Measurements from ENCODE around the gene MARCHF3.
"Not testable (repeated sequence)": the region's sequence is repeated elsewhere in the genome, so short reads cannot be mapped to it uniquely, and the experiment has no call there.

Gene MARCHF3

DNA sequence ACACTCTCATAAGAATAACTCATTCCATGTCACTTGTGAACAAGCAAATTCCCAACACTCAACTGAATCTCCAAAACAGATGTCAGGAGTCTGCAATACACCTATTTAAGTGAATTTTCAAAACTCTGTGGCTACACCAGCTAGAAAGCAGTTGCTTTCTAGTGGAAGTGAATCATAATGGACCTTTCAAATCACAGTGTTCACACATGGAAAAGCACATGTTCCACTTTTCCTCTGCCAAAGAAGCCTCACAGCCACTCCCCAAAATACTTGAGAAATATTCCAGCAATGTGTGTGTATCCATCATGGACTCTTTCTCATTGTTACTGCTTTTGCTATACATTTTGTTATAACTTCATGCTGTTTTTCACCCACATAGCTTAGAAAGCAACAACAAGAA lies 17.4 kb downstream of the MARCHF3 start:
- no peak for DNase-seq (ENCODE audit: low read depth, low spot score)

DNA sequence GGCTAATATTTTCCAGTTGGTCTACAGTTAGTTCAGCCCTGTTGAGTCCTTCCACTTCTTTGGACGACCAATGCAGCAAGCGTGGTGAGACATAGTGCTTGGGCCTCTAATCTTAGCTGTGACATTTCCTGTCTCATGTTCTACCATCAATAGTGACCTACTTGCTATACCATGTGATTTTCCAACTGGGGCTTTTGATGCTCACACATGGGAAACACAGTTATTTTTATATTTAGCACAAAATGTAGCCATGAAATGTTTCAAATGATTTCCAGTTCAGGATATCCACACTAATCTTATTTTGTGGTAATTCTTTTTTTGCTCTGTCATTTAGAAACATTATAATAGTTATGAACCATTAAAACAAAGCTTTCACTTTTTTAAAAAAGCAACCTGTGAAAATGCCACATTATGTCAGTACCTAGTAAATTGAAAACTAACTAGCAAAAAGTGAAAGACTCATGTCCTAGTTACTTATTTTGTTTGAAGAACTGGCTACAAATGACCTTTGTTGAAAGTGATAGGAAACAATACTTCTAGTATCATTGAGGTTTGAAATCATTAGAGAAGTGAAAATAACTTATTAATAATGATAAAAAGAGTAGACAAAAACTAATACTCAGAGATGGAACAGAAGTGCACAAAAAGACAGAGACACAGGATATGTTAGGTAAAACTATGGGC lies 18.3 kb downstream of the MARCHF3 start:
- no peak for DNase-seq (ENCODE audit: low read depth, low spot score)

DNA sequence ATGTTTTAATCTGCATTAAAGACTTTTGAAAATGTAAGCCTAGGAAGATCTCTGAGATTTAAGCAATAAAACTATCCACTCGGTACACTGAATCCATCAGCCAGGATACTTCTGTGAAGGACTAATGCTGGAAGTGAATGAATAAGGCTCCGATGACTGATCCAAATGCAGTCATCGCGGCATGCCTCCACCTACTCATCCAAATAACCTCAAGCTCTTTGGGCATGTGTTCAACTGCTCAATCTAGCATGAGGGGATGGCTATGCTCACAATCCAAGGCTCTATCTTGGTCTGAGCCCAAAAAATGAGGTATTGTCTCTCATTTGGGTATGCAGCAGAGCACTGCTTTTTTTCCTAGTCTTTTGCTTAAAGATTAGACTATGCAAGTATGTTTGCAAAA lies 19.2 kb downstream of the MARCHF3 start:
- no peak for DNase-seq (ENCODE audit: low read depth, low spot score)

DNA sequence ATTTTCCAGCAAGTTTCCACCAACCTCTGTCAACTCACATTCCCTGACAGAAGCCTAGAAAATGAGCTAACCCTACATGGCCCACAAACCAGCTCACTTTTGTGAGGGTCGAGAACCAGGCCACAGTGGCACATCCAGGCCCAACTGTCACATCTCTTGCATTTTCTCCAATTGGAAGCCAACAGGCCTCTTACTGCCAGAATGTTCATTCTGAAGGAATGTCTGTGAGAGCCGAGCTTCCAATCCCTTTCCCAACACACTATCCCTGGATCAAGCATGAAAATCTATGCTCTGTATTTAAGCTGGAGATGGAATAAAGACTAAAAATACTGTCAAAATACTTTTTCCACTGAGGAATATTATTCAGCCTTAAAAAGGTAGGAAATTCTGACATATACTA lies 20.0 kb downstream of the MARCHF3 start:
- no peak for DNase-seq (ENCODE audit: low read depth, low spot score)

DNA sequence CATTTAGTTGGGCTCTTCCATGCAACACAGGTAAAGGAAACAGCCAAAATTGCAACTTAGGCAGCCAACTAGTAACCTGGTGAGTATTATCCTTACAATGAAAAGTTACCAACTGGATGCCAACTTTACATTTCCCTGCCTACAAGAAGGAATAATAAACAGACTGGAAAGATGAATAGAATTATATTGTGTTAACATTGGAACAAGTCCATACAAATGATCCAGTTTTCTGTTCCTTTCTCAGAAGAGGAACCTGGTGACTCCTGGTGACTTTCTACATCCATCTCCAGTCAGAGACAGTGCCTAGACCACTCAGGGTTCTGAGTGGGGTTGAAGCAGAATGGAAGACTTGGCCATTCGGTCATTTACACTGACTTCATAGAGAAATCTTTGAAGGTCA lies 20.6 kb downstream of the MARCHF3 start:
- no peak for DNase-seq (ENCODE audit: low read depth, low spot score)

DNA sequence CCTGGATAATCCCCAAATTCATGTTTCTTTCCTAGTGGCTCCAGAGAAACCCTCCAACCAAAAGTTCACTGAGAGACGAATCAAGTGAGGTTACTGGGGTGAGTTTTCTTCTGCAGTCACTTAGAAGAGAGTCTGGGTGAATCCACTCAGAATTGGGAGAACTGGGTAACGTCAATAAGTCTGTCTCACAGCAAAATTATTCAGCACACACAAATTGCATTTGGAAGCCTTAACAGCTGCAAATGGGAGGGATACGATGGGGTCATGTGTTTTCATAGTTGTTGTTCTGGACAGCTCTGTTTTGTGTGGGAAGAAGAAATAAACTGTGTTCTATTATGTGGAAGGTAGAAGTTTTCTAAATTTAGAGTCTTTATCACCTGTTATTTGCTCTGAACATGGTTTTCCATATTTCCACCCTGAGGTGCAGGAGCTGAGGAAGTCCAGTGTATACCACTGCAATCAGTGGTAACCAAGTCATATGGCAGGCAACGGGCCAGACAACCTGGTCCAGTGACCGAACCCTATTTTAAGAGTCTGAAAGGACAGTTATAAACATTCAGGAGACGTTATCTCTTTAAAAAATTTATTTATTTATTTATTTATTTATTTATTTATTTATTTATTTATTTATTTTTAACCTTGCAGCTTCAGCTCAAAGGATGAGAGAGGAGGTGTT lies 21.9 kb downstream of the MARCHF3 start:
- DNase-seq (ENCODE audit: low read depth, low spot score): no peak

DNA sequence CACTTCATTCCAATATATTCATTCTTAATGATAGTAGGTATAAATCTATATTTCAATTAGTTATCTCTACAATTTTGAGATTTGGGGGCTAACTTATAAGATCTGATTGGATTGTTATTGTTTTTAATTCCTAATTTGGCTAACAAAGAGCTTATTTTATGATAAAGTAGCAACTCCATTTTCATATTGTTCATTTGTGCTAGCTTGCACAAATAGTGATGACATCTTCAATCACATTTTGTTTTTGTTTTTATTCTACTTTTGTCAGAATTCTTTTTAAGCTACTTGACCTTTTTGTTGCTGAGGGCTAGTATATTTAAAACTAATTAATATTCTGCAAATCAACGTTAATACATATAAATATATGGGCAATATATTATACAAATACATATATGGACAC lies 22.8 kb downstream of the MARCHF3 start:
- no peak for DNase-seq (ENCODE audit: low read depth, low spot score)

DNA sequence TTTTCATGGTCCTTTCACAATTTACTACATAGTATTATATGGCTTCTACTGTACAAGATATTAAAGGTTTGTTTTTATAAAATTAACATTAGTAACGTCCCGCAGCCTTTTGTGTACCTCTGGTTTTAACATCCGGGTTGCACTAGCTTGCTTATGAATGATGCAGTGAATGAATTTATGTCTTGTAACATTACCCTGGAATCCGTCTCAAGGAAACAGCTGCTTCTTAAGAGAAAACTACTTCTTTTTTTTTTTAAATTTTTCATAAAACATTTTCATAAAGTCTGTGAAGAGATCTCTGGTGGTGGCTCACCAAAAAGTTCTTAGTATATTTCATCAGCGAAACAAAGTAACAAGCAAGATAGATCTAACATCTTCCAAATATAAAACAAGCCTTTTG lies 23.6 kb downstream of the MARCHF3 start:
- DNase-seq (ENCODE audit: low read depth, low spot score): no peak

DNA sequence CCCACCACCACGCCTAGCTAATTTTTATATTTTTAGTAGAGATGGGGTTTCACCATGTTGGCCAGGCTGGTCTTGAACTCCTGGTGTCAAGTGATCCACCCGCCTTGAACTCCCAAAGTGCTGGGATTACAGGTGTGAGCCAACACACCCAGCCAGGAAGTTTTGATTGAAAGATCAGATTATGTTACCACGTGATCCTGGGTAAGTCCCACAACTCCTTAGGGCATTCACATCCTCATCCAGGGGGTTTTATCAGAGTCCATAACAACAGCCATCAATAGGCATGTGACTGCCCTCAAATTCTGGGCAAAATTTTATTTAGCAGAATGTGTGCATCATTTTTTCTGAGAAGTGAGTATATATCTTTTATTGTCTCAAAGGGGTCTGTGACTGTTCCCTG lies 25.1 kb downstream of the MARCHF3 start:
- not testable (repeated sequence) for DNase-seq (ENCODE audit: low read depth, low spot score)

DNA sequence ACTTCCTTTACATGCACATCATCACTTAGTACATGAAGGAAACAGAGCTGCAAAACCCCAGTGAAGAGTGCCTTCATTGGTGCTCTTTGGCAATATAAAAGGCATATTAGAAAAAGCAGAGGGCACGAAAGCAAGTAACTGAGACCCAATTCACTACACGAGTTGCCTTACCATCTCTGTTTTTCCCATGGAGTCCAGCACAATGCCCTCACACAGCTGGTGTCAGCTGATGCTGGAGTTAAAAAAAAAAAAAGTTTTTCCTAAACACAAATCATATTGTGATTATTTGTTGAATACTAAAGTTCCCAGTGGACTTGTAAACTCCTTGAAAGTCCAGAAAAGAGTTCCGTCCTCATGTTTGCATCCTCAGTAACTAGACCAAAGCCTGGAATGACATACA lies 25.6 kb downstream of the MARCHF3 start:
- no peak for DNase-seq (ENCODE audit: low read depth, low spot score)

DNA sequence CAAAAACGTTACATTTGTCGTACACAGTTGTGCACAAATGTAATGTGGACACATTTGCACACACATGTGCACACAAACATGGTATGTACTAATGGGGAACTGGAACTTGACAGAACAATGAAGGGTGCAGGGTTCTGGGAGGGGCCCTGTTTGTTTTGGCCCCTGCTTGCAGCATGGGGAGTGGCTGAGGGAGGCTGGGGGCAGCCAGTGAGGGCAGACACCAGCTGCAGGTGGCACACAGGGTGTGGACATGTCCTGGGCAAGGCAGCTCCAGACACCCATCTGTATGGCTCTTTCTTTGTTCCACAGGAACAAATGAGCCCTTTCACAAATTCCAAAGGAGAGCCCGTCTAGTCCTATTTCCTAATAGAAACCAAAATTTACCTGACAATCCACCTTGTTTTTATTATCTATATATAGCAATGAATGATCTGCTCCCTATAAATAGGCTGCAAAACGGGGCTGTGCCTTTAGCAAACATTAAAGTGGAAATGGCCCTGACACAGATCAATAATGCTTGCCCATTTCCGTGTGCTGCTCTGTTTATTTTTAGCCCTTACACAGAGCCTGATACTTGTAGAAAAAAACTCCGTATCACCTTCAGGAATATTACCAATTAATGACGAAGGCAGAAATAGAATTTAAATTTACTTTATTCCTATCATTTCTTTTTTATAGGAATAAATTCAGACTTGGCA lies 26.4 kb downstream of the MARCHF3 start:
- no peak for DNase-seq (ENCODE audit: low read depth, low spot score)

DNA sequence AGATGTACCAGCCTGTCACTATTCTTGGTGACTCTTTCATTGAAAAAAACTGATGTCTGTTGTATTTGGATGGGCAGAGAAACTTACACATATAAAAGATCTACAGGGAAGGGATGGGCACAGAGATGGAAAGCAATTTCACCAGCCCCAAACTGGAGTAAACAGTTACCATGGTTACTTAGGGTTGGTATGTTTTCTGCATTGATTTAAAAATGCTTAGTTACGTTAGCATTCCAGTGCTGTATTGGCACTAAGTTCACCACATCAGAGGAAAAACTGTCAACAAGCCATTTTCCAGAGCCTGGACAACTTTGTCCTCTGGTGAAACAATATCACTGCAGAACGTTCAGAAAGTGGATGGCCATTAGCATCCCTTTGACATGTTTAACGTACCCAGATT lies 28.0 kb downstream of the MARCHF3 start:
- no peak for DNase-seq (ENCODE audit: low read depth, low spot score)

DNA sequence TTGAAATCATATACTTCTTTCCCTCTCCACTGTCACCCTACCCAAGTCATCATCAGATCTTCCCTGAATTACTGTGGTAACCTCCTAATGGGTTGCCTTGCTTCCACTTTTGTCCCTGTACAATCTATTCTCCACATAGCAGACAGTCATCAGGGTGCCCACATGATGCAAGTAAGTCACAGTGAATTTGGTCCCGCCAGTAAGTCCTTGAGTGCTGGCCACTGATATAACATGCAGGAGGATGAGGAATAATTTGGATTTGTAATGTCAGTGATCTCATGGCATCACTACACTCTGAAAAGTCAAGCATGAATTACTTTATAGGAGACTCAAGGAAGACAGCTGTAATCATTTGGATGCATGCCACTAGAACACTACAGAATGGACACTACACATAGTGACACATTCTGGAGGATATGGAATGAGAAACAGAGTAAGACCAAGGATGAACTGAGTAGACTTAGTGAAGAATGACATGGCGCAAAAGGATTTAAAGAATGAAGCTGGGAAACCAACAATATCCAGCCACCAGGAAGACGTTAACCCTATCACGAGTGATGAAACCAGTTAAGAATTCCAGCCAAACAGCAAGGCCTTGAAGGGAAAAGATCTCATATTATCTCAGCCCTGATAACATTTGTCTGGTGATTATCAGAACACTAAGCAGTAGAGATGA lies 28.6 kb downstream of the MARCHF3 start:
- DNase-seq (ENCODE audit: low read depth, low spot score): no peak

DNA sequence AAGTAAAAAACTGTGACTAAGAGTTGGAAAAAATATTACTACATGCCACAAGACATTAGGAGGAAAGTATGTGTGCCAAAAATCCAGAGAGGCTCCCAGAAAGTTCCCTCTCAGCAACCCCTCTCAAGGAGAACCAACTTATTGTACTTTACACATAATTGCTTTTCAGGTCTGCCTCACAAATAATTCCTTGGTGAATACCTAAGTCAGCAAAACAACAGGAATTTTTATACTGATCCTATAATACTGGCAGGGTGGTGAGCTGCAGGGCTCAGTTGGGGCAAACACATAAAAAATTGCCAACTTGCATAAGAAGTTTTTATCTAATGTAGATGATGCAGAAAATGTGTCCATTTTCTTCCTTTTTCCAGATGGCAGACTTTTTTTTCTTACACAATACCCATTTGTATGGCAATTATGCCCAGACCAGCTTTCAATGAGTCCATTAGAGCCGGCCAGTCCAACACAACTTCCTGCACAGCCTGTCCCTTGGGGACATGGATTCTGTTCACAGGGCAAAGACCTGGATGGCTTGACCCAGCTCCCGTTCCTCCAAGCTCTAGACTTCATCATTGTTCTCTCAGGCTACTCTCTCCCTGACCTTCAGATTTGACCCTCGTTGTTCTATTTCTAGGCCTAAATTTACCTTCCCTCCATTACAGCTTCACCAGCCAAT lies 31.3 kb downstream of the MARCHF3 start:
- DNase-seq (ENCODE audit: low read depth, low spot score): no peak

DNA sequence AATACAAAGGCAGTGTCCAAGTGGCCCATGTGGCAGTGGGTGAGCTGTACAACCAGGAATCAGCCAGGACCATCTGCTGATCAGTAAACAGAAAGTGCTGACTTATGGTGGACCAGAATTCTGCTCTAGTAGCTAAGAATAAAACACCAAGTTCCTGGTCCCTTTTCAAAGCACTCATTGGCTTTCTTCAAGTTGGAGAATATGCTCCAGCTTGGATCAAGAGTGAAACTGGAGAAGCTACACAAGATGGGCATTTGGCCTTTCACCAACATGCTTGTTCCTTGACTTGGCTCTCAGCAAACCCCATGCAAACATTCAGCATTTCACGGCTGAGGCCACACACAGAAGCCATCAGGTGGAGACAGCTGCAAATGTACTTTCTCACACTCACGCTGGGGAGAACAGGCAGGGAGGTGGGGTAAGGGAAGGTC lies 32.1 kb downstream of the MARCHF3 start:
- DNase-seq (ENCODE audit: low read depth, low spot score): no peak

DNA sequence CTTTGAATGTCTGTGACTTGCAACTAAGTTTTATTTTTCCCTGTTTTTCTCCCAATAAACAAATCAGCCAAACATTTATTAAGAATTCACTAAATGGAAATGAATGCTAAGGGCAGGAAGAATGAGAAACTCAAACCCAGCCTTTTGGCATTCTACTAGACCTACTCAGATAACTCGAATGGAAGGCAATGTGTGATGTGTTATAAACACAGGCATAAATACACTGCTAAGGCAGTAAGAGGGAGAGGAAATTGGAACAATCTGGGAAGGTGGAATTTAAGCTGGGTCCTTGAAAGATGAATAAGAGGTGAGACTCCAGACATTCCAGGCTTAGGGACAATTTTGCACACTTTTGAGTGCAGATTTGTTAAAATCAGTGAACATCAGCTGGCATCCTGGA lies 34.7 kb downstream of the MARCHF3 start:
- DNase-seq (ENCODE audit: low read depth, low spot score): no peak

DNA sequence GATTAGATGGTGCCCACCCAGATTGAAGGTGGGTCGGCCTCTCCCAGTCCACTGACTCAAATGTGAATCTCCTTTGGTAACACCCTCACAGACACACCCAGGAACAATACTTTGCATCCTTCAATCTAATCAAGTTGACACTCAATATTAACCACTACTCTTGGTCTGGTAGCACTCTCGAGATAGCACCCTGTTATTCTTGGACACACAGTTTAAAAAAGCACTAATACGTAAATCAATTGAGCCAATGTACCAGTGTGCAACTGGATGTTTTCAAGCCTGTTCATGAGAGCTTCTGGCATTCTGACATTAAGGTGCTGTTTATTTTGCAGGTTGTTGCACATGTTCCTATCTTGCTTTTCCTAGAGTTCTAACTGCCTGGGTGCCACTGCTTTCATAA lies 35.3 kb downstream of the MARCHF3 start:
- DNase-seq (ENCODE audit: low read depth, low spot score): no peak

DNA sequence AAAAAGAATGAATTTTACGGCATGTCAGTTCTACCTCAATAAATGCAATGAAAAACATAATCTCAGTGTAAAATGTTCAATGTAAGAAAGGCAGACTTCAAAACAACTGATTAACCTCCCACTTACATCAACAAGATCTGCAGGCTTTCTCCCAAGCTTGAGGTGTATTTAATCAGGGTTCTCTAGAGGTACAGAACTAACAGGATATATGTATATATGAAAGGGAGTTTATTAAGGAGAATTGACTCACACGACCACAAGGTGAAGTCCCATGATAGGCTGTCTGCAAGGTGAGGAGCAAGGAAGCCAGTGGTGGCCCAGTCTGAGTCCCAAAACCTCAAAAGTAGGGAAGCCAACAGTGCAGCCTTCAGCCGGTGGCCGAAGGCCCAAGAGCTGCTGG lies 35.9 kb downstream of the MARCHF3 start:
- DNase-seq (ENCODE audit: low read depth, low spot score): no peak

DNA sequence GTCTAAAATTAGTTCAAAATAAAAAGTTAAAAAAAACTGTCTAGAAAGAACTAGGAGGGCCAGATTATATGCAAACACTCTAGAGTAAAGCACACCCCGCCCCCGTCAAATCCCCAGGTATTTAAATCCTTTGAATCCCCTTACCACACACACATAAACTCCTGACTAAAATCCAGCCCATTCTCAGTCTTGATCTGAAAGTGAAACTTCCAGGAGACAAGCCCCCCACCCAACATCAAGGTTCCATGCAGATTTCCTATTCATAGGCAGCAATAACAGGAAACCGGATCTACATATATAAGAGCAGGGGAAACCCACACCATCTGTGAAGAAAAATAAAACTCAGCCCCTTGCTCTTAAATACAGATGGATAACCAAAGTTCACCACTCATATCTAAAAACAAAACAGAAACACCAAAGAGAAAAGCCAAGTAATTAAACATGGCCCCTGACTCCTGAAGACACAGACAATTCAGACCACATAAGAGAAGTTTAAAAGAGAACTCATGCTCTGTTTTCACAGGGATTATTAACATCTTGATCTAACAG lies 42.3 kb downstream of the MARCHF3 start:
- peak; percentile 5 for DNase-seq (ENCODE audit: low read depth, low spot score)

DNA sequence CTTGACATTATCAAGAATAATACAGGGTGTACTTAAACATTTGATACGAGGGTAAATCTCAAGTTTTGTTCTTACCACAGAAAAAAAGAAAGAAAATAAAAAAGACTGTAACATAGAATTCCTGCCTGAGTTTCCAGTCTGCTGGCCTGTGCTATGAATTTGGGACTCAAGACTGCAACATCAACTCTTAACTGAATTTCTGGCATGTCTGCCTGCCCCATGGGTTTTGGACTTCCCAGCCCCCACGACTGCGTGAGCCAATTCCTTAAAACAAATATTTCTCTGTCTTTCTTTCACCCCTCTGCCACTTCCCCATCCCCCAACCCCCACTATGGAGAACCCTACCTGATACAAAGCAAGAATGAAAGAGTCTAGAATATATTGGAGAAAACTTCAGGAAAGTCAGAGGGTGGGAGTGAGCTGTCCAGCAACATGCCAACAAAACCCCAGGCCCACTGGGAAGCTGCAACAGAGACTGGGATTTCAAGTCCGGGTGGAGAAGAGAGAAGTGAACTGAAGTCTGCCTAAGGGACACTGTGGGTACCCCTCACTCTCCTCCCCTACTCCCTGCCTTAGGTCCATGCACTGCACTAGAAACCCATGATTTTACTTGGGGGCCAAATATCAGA lies 43.0 kb downstream of the MARCHF3 start:
- no peak for DNase-seq (ENCODE audit: low read depth, low spot score)

DNA sequence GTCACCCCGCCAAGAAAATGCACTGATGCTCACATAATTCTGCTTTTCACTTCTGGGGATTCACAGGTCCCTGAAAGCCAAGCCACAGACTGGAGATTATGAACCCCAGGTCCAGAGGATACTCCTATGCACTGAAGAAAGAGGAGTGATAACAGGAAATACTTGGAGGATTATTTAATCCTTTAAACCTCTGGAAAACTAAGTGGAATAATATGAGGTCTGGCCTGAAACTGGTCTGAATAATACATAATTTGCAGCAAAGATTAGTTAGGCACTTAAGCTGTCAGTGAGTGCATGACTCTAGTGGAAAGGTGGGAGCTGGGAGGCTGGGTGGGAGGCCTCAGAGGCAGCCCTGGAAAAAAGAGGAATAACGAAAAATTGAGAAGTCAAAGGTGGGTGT lies 45.7 kb downstream of the MARCHF3 start:
- no peak for DNase-seq (ENCODE audit: low read depth, low spot score)

All from activated CD4-positive, CD25-positive, alpha-beta regulatory T cell treated with anti-CD3 and anti-CD28 coated beads, Interleukin-2, amount 50 U/mL, for 16 hours (primary cell).